22Rv1 (cell line): ENCODE results near the gene PKNOX2.

Experiments used
- ZFX ChIP-seq: fragments of 450-650 bp; IDR thresholded peaks from 2 replicates; pipeline ENCODE4 v1.6.1; 2017; ENCODE audit warnings: antibody characterized with exemption, borderline replicate concordance
- TF ChIP-seq, protein P1 (sequence below): fragments of 450-650 bp; IDR thresholded peaks from 2 replicates; pipeline ENCODE4 v1.5.1; 2017; ENCODE audit warnings: mild to moderate bottlenecking

- TF ChIP-seq, protein P1, sequence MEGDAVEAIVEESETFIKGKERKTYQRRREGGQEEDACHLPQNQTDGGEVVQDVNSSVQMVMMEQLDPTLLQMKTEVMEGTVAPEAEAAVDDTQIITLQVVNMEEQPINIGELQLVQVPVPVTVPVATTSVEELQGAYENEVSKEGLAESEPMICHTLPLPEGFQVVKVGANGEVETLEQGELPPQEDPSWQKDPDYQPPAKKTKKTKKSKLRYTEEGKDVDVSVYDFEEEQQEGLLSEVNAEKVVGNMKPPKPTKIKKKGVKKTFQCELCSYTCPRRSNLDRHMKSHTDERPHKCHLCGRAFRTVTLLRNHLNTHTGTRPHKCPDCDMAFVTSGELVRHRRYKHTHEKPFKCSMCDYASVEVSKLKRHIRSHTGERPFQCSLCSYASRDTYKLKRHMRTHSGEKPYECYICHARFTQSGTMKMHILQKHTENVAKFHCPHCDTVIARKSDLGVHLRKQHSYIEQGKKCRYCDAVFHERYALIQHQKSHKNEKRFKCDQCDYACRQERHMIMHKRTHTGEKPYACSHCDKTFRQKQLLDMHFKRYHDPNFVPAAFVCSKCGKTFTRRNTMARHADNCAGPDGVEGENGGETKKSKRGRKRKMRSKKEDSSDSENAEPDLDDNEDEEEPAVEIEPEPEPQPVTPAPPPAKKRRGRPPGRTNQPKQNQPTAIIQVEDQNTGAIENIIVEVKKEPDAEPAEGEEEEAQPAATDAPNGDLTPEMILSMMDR = no peak
- no peak for TF ChIP-seq ZFX
These were observed 266.5 kb downstream of the PKNOX2 start for GRCh38 chr11:125431009-125431408.
